GM19239 (cell line): ENCODE results near the gene PHYHD1.
"Not testable (repeated sequence)": the region's sequence is repeated elsewhere in the genome, so short reads cannot be mapped to it uniquely, and the experiment has no call there.

Source experiments
- DNase-seq: peaks from one replicate; pipeline ENCODE4 v3.0.0; 2011; ENCODE audit warnings: low spot score; ENCODE audit not compliant: insufficient read length
- FAIRE-seq: peaks from 2 replicates; lab custom pipeline; 2011; peaks lifted over from hg19 to GRCh38; lab: Jason Lieb, UNC

Gene PHYHD1

DNA sequence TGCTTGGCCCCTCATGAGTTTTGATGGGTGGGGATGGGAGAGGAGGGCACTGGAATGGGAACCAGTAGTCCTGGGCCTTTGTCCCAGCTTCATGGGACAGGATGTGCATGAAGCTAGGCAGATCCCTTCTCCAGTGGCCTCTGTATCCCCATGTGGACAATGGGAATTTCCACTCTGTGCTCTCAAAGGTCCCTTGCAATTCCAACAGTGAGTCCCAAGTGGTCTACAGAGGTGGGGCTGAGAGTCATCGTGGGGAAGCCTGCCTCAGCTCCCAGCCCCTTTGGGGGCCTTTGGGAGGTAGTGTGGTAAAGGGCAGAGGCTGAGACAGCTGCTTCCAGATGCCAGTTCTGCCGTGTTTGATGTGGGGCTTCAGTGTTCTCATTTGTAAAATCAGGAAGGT, 1.9 kb upstream of the PHYHD1 start:
- DNase-seq (no peak), FAIRE-seq (no peak)

DNA sequence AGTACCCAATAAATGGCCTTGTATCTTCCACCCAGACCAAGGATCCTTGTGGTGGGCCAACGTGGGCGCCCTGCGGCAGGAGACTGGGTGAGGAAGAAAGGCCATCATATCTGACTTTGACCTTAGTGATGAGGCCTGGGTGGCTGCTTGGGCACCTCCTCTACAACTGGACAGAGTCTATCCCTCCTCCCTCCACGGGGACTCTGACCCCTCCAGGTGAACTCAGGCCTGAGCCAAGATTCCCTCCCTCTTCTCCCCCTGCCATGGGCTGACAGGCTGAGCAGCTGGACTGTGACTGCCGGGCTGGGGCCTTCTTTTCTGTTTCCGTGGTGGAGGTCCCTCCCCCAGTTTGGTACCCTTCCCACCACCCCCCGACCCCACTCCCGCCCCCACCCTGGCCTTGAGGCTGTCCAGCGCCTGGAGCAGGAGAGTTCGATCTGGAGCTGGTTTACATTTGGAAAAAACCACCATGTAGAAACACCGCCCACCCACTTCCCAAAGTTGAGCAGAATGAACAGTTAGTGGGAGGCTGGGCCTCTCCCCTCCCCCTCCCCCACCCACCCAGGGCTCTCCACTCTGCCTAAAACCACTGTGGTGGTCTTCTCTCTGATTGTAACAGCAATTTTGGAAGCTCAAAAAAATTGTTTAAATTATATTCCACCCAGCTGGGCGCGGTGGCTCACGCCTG, 1.2 kb upstream of the PHYHD1 start:
- FAIRE-seq, result no peak
- no peak for DNase-seq

DNA sequence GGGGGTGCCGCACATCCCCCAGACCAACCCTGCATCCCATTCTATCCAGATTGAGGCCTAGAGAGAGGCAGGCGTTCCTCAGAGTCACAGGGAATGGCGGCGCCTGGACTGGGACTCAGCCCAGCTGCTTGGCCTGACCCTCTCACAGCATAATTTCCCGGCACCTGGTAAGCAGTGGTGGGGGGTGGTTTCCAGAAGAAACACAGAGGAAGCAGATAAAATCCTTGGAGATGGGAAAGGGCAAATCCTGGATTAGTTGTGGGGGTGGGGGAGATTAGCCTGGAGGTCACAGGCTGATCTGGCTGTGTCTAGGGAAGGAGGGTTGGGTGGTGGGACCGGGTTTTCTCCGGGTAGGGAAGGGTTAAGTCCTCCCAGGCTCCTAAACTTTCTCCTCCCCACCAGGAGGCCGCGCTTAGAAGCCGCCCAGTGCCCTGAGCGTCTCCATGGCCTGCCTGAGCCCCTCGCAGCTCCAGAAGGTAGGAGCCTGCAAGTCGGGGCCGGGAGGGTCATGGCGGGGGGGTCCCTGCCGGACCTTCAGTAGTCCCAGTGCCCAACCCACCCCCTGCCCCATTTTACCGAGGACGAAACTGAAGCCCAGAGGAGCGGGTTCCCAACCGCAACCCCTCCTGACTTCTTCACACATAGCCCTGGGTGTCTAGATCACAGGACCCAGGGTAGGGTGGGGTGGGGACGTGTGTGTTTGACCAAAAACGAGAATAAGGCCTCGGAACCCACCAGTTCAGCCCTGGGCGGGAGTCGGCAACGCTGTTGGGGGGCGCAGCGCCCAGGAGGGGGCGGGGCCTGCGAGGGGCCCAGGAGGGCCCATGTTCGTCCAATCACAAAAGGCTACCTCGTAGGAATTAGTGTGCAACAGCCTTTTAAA, 1.3 kb downstream of the PHYHD1 start:
- no peak for DNase-seq

DNA sequence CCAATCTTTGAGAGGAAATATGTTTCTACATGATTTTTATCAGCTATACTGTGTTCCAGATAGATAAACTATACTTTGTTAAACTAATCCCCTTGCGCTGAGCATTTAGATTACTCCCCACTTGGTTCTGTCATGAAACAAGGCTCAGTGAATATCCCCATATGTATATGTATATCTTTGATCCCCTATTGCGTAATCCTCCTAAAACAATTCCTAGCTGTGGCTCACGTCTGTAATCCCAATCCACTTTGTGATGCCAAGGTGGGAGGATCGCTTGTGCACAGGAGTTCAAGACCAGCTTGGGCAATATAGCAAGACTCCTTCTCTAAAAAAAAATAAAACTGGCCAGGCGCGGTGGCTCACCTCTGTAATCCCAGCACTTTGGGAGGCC, 2.7 kb downstream of the PHYHD1 start:
- FAIRE-seq (no peak), DNase-seq (no peak)

More for the DNA sequence above, 1.3 kb downstream of the PHYHD1 start:
- no peak for FAIRE-seq

DNA sequence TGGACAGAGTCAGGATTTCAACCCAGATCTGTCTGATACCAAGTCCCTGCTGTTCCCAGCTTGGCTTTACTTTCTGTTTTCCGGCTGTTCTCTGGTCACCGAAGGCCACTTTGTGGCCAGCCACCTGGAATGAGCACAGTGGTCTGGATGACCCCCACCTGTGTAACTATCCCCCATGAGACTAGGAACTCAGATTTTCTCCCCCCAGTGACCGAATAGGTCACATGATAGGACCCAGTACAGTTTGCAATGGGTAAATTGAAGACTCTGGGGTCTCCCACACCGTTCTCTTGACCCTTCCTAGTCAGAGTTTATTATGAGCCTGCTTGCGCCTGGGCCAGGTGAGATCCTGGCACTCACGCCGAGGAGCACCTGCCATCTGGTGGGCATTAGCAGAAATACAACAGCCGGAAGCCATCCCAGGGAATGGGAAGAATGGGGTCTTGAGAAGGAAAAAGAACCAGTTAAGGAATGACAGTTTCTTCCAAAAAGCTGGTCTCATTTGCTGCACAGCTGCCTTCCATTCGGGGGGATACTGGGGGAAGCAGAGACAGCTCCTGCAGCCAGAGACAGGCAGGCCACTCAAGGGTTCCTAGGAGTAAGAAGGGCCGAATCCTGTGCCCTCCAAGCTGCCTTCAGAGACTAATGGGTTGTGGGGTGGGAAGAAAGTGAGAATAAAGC, 7.1 kb downstream of the PHYHD1 start:
- DNase-seq, result peak; percentile 69
- no peak for FAIRE-seq

DNA sequence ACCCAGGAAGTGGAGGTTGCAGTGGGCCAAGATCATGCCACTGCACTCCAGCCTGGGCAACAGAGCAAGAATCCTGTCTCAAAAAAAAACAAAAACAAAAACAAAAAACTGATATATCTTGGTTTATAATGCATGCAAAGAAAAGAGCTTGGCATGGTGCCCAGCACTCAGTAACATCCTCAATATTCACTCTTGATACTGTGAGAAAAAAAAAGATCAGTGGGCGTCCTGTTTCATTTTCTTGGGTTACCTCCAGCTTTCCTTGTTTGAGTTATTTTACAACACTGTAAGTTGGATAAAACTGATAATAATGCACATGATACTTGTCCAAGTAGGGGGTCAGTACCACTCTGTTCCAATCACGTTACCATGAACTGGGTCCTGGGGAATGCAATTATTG, 7.8 kb downstream of the PHYHD1 start:
- no peak for DNase-seq
- no peak for FAIRE-seq

DNA sequence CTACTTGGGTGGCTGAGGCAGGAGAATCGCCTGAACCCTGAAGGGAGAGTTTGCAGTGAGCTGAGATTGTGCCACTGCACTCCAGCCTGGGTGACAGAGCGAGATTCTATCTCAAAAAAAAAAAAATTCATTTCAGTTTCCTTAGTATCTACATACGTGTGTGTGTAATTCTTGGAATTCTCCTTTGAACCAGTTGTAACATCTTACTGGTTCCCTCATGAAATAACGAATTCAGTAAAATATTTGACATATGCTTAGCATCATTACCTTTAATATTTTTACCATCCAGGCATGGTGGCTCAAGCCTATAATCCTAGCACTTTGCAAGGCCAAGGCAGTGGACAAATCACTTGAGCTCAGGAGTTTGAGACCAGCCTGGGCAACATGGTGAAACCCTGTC, 8.8 kb downstream of the PHYHD1 start:
- DNase-seq (no peak), FAIRE-seq (no peak)

DNA sequence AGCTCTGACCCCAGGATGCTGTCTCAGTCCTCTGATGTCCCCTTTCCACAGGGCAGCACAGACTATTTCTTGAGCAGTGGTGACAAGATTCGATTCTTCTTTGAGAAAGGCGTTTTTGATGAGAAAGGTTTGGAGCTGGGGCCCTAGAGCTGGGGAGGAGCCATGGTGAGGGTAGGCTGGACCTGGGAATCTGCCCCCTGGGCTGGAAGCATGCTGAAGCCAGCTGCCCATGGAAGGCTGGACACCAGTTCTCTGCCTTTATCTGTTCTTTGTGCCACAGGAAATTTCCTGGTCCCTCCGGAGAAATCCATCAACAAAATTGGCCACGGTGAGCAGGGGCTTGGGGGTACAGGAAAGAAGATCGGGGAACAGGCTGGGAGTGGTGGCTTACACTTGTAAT, 12.9 kb downstream of the PHYHD1 start:
- FAIRE-seq (no peak), DNase-seq (no peak)

DNA sequence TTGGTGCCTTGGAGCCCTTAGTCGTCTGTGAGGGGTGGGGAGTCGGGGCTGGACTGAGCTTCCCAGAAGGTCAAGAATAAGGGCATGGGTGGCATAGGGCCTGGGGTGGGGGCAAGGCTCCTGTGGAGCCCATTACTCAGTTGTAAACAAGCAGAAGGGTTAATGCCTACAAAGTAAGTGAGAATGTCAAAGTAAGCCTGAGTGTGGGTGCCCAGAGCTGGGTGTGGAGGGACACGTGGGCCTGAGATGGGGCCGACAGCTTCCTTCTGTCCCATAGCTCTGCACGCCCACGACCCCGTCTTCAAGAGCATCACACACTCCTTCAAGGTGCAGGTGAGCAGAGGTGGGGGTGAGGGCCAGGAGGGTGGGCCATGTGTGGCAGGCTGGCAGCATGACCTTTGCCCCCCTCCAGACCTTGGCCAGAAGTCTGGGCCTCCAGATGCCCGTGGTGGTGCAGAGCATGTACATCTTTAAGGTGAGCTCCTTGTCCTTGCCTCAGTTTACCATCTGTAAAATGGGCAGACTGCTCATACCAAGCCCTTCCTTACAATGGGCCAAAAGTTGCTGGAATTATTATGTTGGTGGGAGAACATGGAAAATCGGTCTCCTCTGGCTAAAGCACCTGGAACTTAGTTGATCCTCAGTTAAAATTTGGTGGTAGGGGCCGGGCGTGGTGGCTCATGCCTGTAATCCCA, 15.5 kb downstream of the PHYHD1 start:
- DNase-seq, result no peak
- no peak for FAIRE-seq

DNA sequence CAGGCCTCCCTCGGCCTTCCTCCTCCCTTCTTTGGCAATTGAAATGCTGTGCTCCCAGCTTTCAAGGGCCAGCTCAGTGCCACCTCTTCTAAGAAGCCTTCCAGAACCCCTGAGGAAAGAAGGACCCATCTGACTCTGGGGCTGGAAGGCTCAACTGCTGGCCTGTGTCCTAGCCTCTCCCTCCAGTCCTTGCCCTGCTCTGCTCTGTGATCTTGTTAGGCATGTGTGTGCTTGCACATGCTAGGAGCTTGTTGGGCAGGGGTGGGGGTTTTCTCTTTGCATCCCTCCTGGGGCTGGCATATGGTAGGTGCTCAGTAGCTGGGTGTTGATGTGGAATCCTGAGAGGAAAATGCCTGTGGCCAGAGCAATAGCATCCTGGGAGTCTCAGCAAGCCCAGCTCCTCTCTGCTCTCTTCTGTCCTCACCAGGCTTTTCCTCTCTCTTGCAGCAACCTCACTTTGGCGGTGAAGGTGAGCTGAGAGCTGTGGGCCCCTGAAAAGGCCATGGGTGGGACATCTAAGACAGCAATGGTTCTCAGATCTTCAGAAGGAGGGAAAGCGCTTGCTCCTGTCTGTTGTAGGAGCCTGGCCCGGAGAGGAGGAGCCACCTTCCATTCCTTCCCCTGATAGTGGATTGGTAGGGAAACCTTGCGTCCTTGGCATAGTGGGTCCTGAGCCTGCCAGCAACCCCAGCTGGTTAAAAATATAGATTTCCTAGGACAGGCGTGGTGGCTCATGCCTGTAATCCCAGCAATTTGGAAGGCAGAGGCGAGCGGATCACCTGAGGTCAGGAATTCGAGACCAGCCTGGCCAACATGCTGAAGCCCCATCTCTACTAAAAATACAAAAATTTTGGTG, 16.8 kb downstream of the PHYHD1 start:
- DNase-seq (no peak), FAIRE-seq (no peak)

DNA sequence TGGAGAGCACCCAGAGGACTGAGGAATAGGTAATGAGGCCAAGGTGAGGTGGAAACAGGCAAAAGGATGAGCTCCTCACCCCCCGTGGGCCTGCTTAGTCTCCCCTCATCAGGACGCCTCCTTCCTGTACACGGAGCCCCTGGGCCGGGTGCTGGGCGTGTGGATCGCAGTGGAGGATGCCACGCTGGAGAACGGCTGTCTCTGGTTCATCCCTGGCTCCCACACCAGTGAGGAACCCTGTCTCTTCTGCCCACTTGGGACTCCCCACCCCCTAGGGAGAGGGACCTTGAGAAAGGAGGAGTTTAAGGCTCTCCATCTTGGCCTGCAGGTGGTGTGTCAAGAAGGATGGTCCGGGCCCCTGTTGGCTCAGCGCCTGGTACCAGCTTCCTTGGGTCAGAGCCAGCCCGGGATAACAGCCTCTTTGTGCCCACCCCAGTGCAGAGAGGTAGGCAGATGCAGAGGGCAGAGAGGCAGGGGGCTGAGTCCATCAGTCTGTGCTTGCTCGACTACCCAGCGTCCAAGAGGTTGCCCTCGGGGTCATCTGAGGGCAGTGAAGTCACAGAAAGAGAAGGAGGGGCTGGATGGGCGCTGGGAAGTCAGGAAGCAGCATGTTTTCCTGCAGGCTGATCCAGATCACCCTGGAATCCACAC, 19.6 kb downstream of the PHYHD1 start:
- FAIRE-seq, result no peak
- no peak for DNase-seq

DNA sequence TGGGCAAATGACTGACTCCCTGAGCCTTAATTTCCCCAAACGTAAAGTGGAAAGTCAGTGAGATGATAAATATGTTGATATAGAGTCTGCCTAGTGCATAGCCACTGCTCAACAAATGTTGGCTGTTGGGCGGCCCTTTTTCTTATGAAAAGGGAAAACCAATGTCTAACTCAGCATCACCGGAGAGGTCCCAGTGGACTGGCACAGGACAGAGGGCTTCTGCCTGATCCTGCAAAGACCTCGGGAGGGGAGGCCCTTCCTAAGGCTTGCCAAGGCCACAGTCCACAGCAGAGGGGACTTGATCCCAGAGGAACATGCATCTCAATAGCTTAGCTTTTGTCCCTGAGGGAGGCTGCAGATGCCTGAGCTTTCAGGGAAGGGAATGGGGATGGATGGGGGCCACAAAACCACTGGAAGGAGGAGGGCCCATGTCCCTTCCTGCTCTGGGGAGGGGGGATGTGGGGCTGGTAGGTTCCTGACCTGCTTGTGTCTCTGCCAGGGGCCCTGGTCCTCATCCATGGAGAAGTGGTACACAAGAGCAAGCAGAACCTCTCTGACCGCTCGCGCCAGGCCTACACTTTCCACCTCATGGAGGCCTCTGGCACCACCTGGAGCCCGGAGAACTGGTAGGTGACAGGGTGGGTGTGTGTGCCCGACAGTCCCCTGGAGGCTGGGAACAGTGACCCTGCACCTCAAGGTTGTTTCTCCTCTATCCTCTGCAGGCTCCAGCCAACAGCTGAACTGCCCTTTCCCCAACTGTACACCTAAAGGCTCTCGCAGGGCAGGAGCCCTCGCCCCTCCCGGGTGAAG, 20.4 kb downstream of the PHYHD1 start:
- no peak for DNase-seq

DNA sequence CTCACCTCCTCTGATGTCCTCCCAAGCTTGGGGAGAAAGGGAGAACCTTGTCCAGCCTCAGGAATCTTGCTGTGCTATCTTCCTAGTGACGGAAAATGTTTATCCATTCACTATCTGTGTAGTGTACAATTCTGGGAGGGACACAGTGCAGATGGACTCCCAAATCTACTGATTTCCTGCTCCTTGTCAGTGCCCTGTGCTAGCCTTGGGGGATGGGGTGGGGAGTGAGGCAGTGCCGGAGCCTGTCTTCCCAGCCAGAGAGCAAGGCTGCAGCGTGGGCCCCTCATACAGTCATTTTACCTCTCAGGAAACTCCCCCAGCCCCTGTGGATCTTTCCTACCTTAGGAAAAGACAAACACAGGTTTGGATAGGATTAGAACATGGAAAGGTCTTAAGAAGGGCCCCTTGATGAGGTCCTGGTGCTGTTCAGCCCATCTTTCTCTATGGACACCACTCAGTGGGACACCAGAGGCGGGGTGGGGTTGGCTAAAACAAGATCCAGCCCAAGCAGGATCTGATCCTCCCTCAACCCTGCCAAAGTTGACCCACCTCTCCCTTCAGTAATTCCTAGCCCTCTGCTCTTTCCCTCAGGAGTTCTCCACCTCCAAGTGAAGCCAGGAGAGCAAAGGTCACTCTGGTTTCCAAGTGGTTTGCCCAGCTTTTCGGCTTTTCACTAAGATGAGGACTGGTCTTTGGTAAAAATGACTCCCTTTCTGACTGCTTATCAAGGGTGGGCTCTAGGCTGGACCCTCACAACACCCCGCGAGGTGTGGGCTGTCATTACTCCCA, 23.2 kb downstream of the PHYHD1 start:
- no peak for FAIRE-seq
- no peak for DNase-seq

More for the DNA sequence above, 20.4 kb downstream of the PHYHD1 start:
- FAIRE-seq, result no peak

DNA sequence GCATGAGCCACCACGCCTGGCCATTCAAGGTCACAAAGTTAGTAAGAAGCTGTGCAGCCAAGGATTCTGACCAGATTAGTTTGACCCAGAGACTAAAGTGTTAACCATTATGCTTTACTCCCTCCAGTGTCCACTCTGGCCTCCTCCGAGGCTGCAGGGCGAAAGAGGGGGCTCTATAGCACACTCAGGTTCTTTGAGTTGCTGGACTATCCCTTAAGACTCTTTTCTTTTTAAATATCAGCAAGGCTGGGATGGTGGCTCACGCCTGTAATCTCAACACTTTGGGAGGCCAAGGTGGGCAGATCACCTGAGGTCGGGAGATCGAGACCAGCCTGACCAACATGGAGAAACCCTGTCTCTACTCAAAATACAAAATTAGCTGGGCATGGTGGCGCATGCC, 24.2 kb downstream of the PHYHD1 start:
- FAIRE-seq, DNase-seq: not testable (repeated sequence)

DNA sequence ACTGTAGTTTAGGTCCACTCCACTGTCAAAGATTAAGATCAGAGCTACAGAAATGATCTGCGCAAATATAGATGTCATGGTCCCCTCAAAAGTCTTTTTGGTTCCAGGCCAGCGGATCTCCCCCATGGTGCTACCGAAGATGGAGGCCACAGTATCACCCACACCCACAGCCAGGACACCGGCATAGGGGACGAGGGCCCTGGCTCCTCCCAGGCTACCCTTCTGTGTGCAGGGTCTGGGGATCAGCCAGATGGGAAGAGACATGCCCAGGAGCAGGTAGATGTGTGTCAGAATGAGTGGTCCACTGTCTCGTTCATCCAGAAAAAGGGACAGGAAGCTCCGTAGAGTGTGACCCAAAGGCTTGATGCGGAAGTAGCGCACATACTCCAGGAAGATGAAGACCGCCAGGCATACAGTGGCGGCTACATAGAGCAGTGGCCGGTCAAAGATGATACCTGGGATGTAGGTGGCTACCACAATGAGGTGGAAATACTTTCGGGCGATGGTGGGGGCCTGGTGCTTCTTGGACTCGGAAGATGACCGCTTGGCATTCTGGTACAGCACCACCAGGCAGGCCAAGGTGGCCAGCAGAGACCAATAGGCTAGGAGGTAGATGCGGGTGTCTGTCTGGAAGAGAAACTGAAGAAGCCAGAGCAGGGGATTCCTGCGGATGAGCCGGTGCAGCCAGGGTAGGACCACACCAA, 25.2 kb downstream of the PHYHD1 start:
- DNase-seq (no peak), FAIRE-seq (no peak)

DNA sequence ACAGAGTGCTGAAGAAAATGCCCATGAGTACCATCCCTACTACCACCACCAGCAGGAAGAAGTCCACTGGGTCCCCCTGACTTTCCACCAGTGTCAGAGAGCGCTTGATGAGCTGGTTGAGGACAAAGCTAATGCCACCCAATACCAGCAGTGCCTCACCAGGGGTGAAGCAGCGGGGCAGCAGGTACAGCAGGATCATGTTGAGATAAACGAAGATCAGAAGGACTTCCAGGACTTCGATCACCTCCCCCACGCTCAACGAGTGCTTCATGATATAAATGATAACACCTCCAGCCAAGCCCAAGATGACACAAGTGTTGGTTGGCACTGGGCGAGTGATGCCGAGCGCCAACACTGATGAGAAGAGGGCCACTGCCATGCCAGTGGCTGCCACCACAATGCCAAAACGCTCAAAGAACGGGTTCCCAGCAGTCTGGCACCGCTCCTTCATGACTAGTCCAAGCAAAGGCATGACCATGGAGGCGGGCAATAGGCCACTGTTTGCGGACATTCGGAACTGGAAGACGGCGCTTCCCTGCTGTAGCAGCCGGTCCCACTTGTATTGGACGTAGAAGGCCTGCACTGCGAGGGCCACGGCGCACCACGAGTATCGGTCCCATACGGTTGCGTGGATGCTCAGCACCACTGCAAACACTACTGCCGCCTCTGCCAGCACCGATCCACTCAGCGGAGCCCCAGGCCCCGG, 25.9 kb downstream of the PHYHD1 start:
- FAIRE-seq, result no peak
- DNase-seq, result no peak

DNA sequence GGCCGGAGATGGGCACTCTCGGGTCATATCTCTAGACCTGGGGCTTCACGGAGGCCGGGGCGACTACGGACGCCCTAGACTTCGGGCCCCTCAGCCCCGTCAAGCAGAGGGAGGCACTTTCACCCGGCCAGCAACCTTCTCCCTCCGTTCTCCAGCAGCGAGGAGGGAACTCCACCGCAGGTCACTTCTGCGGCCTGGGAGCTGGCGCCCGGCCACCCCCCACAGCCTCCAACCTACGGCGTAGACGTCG, 26.4 kb downstream of the PHYHD1 start:
- no peak for FAIRE-seq
- peak; percentile 29 for DNase-seq
